AG04449 (cell line): ENCODE data around the gene LRBA.

Experiments
- CTCF ChIA-PET: fragments of 350-600 bp; formaldehyde crosslinking; extraction: SDS; loops from one replicate; lab custom pipeline; 2021; ENCODE audit warnings: antibody characterized with exemption; lab: Yijun Ruan, JAX
- POLR2A ChIA-PET: fragments of 400-600, 350-600 bp; formaldehyde crosslinking; extraction: SDS; loops from one replicate; lab custom pipeline; 2020; ENCODE audit warnings: antibody characterized with exemption, inconsistent platforms; lab: Yijun Ruan, JAX
- DNase-seq: peaks from one replicate; pipeline ENCODE4 v3.0.0-alpha.2; 2010; ENCODE audit warnings: low read depth, low spot score
- H3K4me3 ChIP-seq: 2 replicates; pipeline ENCODE4 v1.5.1; 2011; ENCODE audit warnings: low read depth, mild to moderate bottlenecking, control low read depth, low read length
- TF ChIP-seq, protein P1 (sequence below): IDR thresholded peaks from one replicate; pipeline ENCODE4 v1.5.1; 2011; ENCODE audit warnings: mild to moderate bottlenecking, moderate library complexity, low read length, control low read depth, inconsistent platforms; ENCODE audit not compliant: insufficient read depth; ENCODE audit errors: missing control alignments

LRBA gene

DNA sequence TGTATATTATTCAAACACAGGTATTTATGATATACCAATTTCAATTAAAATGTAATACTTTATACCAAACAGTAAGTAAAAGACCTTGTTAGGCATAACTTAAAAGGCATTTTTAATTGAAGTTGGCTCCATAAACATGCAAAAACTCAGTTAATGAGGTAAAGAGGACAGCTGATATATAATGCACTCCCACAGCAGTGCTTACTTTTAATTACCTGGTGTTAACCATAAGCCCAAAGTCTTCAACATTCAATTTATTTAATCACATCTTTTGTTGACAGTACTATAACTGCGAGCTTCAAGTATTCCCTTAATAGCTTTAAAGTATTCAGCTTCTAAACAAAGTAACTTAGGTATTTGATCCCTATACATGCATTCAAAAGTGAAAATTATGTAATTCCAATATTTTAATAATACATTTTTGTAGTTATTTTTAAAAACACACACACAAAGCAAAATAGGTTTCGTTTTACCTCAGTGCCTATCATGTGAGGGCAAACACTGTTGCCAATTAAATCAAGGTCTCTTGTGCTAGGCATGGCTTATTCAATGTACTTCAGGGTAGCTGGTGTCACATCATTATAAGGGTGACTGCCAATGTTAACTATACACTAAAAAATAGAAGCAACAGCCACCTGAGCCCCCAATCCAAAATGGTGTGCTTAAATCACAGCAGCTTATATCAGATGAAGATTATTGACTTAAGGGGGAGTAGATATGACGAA lies 197.1 kb downstream of the LRBA start:
- H3K4me3 ChIP-seq = no peak overlapping the region
- TF ChIP-seq, protein P1, sequence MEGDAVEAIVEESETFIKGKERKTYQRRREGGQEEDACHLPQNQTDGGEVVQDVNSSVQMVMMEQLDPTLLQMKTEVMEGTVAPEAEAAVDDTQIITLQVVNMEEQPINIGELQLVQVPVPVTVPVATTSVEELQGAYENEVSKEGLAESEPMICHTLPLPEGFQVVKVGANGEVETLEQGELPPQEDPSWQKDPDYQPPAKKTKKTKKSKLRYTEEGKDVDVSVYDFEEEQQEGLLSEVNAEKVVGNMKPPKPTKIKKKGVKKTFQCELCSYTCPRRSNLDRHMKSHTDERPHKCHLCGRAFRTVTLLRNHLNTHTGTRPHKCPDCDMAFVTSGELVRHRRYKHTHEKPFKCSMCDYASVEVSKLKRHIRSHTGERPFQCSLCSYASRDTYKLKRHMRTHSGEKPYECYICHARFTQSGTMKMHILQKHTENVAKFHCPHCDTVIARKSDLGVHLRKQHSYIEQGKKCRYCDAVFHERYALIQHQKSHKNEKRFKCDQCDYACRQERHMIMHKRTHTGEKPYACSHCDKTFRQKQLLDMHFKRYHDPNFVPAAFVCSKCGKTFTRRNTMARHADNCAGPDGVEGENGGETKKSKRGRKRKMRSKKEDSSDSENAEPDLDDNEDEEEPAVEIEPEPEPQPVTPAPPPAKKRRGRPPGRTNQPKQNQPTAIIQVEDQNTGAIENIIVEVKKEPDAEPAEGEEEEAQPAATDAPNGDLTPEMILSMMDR = no peak
- DNase-seq = no peak
- ChIA-PET POLR2A (no interaction called here), CTCF (no interaction called here)

DNA sequence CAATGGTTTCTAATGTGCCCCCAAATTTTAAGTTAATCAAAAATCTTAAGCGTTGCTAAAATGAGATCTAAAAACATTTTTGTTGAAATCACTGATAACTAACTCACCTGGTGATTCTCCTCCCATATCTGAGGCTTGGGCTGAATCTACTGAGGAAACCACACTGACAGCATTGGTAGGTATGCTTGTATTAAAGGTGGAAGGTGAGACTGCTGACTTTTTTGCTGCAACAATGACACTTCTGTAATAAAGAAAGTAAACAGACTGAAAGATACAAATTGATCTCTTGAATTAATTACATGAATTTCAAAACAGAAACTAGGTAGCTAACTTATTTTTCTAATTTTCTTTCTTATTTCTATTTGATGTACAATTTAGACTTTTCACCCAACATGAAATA lies 198.1 kb downstream of the LRBA start:
- DNase-seq = no peak
- ChIA-PET CTCF (no interaction called here), POLR2A (no interaction called here)
- no peak overlapping the region for H3K4me3 ChIP-seq
- TF ChIP-seq, protein P1 = no peak

DNA sequence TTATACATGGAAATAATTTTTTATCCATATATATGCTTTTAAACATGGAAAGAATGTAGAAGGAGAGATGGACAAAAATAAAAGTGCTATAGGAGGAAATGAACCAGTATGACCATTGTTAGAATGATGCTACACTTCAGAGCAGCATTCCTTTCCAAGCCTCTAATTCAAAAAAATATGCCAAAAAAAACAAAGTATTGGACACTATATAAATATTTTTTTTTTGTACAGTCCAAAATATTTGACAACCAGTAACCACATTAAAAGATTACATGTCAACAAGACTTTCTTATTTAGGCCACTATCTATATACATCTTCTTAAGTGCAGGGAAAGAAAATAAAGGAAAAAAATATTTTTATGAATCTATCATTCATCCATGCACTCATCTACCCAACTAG lies 198.6 kb downstream of the LRBA start:
- TF ChIP-seq, protein P1 = no peak
- no peak overlapping the region for H3K4me3 ChIP-seq
- POLR2A ChIA-PET = no interaction called here
- CTCF ChIA-PET = no interaction called here
- no peak for DNase-seq

DNA sequence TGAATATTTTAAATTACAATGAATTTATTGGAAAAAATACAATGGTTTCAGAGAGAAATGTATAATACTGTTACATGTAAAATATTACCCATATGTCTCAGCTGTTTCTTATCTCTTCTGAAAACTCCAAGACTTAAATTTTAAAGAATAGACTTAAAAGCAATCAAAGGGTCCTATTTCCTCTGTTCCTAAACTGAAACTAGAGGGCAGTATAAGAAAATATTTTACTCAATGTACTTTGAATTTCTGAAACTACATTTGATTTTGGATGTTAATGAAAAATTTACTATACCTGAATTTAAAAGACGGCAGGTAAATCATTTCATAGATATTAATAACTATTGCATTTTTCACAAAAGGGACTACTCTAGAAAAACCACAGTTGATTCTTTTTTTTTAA lies 200.2 kb downstream of the LRBA start:
- TF ChIP-seq, protein P1 = no peak
- no peak overlapping the region for H3K4me3 ChIP-seq
- ChIA-PET POLR2A (no interaction called here), CTCF (interaction anchor here (1.0 to 1.4 kb wide), 3 partner anchors 38 to 52 kb away, joined by 3 to 4 read pairs (median 3); no protein-coding TSS in a partner anchor)
- no peak for DNase-seq

DNA sequence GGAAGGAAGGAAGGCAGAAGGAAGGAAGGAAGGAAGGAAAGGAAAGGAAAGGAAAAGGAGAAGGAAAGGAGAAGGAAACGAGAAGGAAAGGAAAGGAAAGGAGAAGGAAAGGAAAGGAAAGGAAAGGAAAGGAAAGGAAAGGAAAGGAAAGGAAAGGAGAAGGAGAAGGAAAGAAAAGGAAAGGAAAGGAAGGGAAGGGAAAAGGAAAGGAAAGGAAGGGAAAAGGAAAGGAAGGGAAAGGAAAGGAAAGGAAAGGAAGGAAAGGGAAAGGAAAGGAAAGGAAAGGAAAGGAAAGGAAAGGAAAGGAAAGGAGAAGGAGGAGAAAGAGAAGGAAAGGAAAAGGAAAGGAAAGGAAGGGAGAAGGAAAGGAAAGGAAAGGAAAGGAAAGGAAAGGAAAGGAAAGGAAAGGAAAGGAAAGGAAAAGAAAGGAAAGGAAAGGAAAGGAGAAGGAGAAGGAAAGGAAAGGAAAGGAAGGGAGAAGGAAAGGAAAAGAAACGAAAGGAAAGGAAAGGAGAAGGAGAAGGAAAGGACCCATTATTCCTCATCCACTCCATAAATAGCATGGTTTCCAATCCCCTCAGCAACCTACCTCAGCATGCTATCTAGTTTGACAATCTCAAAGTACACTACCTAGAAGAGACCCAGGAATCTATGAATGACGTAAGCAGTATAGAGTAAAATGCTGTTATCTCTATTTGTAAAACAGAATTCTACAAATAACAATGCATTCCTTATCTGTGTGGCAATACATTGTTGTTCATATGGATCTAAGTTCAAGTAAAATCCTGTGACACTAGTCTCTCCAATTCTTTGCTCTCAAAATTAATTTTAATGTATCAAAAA lies 209.7 kb downstream of the LRBA start:
- no peak overlapping the region for H3K4me3 ChIP-seq
- ChIA-PET POLR2A (no interaction called here), CTCF (no interaction called here)

GRCh38 chr4:150801833-150802232 lies 213.3 kb downstream of the LRBA start:
- DNase-seq = no peak
- CTCF ChIA-PET = no interaction called here
- no peak overlapping the region for H3K4me3 ChIP-seq
- POLR2A ChIA-PET = no interaction called here
- TF ChIP-seq, protein P1 = no peak

More for the DNA sequence above, 209.7 kb downstream of the LRBA start:
- TF ChIP-seq, protein P1 = no peak
- no peak for DNase-seq
